HG03039 (cell line): ENCODE data around the gene LIPA.
A peak's percentile ranks its signal among the peaks of the same experiment; 100 is the strongest.
"Not testable (repeated sequence)": the region's sequence is repeated elsewhere in the genome, so short reads cannot be mapped to it uniquely, and the experiment has no call there.

Experiments used
- ATAC-seq: cut with Tn5 transposase; IDR thresholded peaks from one replicate; pipeline ENCODE4 v1.9.1; 2021; ENCODE audit warnings: mild to moderate bottlenecking, moderate library complexity; ENCODE audit not compliant: unreplicated experiment

The LIPA gene

DNA sequence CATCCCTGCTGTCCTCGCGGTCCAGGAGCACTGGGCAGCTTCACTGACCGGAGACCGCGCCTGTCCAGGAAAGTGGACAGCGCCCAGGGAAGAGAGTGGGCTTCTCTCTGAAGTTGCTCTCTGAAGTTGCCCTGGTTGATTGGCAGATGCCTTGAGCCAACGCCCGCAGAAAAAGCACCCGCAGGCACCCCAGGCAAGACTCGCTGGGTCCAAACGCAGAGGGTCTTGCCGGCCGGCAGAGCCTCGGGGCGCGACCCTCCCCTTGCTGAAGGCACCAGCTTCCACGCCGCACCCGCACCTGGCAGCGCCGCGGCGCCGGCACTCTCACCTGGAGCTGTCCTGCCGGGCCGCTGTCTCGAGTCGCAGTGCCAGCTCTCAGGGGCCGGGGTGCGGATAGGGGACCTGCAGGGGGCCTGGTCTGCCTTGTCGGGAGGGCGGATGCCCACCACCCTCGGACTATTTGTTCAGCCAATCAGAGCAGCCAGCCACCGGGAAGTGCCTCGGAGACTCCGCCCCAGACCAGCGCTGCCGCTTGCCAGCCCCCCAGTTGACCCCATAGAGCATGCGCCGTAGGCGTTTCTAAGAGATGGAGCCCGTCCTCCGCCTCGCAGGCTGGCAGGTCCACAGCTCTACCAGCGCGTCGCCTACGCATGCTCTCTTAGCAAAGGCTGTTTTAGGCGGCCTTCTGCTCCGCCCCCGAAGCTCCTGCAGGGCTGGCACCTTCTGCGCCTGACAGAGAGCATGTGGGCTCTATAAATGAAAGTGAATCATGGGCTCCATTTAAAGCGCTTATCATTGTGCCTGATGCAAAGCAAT lies at the start of gene LIPA:
TSS of gene LIPA (minus strand) at position 367 of the 816 bp plus-strand sequence. CDS start 4,127 bp downstream, outside the sequence.
- peak; percentile 97 for ATAC-seq

DNA sequence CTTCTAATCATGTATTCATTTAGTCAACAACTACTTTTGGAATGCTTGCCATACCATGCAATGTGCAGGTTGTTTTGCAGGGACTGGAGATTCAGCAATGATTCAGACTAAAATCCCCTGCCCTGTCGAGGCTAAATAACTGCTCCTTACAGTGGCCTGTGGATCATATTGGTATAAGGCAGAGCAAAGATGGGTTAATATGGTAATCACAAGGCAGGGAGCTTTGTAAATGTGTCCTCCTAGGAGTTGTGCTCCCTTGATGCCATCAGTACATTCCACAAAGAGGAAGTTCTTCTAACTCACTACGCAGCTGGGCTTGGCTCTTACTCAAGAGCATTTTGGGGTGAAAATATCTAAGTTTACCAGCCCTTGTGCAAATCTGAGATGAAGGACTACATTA lies 49.7 kb upstream of the LIPA start:
- no peak for ATAC-seq

- ATAC-seq = no peak
These were observed 47.5 kb upstream of the LIPA start for GRCh38 chr10:89299031-89299430.

GRCh38 chr10:89297791-89298190 lies 46.2 kb upstream of the LIPA start:
- no peak for ATAC-seq

- no peak for ATAC-seq
These were observed 45.8 kb upstream of the LIPA start for GRCh38 chr10:89297356-89297755.

- ATAC-seq = no peak
These were observed 44.7 kb upstream of the LIPA start for GRCh38 chr10:89296220-89296648.

DNA sequence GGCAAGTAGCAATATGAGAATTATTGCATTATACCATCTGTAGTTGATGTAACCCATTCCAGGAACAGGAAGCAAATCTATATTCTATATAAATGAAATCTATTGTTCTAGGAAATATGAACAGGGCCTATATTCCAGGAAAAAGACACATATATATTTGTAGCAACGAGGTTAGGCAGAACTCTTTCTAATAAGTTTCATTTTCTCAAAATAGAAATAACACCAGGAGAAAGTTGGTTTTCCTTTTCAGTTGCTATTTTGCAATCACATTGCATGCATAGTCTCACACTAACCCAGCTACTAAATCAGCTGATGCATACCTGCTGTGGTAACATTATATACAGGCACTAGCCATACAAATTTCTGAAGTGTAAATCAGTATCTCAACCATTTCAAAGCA lies 44.0 kb upstream of the LIPA start:
- ATAC-seq = no peak

DNA sequence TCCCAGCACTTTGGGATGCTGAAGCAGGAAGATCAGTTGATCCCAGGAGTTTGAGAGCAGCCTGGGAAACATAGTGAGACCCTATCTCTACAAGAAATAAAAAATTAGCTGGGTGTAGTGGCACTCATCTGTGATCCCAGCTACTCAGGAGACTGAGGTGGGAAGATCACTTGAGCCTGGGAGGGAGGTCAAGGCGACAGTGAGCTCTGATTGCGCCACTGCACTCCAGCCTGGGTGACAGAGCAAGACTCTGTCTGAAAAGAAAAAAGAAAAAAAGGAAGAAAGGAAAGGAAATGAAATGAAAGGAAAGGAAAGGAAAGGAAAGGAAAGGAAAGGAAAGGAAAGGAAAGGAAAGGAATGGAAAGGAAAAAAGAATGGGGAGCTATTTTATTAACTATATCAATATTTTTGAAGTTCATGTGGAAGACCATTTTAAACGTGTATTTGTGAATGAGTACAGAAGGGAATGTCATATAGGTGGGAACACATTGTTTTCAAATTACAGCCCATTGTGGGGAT lies 43.2 kb upstream of the LIPA start:
- ATAC-seq = no peak

DNA sequence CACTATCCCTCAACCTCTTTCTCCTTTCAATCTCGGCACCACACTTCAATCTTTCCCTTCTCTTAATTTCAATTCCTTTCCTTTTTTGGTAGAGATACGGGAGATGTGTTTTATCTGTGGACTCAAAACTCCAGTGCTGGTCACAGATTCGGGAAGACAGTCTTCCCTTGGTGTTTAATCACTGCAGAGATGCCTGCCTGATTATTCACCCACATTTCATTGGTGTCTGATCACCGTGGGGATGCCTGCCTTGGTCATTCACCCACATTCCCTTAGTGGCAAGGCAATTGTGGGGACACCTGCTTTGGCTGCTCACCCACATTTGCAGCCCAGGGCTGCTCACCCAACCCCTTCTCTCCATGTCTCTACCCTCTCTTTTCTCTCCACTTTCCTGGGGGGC lies 33.7 kb upstream of the LIPA start:
- not testable (repeated sequence) for ATAC-seq

- not testable (repeated sequence) for ATAC-seq
These were observed 33.1 kb upstream of the LIPA start for GRCh38 chr10:89284711-89285110.

GRCh38 chr10:89283936-89284475 lies 32.4 kb upstream of the LIPA start:
- ATAC-seq = no peak

GRCh38 chr10:89283025-89283935 lies 31.7 kb upstream of the LIPA start:
- ATAC-seq = no peak

GRCh38 chr10:89281606-89282395 lies 30.2 kb upstream of the LIPA start:
- ATAC-seq = no peak

GRCh38 chr10:89280508-89280907 lies 28.9 kb upstream of the LIPA start:
- no peak for ATAC-seq

DNA sequence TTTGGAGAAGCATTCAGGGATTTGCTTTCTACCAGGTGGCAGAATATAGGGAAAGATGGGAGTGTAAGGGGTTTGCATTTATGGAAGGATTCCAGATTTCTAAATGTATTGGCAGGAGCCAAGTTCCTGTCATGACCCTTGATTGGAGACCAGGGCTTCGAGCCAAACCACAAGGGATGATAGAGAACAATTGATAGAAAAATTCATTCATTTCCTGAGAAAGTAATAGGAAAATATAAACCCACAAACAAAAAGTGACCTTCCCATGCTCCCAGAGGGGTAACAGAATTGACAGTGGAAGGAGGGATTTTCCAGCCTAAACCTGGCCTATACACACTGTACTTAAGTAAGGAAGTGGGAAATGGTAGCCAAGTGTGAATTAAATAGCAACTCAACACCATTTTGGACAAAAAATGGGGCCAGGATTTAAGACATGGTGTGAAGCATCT lies 27.9 kb upstream of the LIPA start:
- no peak for ATAC-seq

DNA sequence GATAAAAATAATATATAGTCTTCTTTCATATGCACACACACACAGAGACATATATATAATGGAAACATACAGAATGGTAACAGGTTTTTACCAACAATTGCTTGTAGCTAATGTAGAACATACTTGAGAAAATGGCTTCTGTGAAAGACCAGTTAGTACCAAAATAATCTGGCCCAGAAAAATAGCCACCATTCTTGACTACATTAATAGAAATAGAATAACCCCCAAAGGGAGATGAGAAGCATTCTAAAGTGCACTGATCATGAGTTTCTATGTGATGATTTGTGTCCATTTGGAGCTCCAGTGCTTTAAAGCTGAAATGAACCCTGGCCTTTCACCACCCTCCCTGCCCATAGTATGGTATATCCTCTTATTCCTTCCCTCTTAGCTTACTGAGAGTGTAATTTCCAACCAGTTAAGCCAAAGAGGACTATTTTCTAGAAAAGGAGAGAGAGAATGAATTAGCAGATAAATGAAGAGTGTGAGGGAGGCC lies 27.4 kb upstream of the LIPA start:
- no peak for ATAC-seq

DNA sequence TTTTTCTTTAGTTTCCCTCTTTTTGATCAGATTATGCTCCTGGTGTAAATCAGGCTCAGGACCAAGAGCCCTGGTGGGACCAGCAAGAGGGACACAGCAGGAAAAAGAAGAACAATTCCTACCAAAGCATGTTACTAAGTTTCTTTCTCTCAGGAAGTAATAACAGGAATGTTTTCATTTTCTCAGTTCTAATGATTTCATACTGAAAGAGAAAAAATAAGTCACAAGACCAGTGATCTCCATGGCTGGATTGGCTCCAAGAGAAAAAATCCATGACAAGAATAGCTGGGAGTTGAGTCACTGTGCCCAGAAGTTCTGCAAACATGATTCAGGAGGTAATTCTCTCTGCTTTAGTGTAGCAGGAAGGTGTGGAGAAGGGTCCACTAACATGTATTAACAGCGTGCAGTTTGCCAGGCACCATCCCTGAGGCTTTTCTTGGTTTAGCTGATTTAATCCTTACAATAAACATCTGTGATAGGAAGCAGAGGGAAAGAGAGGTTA lies 26.5 kb upstream of the LIPA start:
- ATAC-seq = no peak

- ATAC-seq = no peak
These were observed 23.8 kb upstream of the LIPA start for GRCh38 chr10:89275383-89275782.

GRCh38 chr10:89274928-89275327 lies 23.4 kb upstream of the LIPA start:
- no peak for ATAC-seq

GRCh38 chr10:89273680-89274079 lies 22.1 kb upstream of the LIPA start:
- no peak for ATAC-seq
